GM19099 (cell line): ENCODE measurements around the gene NAA40.

ENCODE experiments used
- POLR2A ChIP-seq: IDR thresholded peaks from 3 replicates; pipeline ENCODE4 v1.6.1; 2011; ENCODE audit warnings: low read depth; ENCODE audit not compliant: insufficient read length; ENCODE audit errors: extremely low read depth

NAA40 gene

DNA sequence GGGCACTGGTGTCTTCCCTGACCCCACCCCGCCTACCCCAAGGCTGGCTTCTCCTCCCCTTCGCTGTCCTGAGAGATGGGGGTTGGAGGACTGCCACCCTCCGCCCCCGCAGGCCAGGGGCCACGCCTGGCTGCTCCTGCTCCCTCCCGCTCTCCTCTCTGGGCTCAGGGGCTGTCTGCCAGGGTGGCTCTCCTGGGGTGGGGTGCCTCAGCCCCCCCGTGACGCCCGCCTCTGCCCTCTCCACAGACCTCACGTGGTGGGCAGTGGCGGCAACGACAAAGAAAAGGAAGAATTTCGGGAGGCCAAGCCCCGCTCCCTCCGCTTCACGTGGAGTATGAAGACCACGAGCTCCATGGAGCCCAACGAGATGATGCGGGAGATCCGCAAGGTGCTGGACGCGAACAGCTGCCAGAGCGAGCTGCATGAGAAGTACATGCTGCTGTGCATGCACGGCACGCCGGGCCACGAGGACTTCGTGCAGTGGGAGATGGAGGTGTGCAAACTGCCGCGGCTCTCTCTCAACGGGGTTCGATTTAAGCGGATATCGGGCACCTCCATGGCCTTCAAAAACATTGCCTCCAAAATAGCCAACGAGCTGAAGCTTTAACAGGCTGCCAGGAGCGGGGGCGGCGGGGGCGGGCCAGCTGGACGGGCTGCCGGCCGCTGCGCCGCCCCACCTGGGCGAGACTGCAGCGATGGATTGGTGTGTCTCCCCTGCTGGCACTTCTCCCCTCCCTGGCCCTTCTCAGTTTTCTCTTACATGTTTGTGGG, 30.0 kb upstream of the NAA40 start:
- TF ChIP-seq POLR2A: no peak

DNA sequence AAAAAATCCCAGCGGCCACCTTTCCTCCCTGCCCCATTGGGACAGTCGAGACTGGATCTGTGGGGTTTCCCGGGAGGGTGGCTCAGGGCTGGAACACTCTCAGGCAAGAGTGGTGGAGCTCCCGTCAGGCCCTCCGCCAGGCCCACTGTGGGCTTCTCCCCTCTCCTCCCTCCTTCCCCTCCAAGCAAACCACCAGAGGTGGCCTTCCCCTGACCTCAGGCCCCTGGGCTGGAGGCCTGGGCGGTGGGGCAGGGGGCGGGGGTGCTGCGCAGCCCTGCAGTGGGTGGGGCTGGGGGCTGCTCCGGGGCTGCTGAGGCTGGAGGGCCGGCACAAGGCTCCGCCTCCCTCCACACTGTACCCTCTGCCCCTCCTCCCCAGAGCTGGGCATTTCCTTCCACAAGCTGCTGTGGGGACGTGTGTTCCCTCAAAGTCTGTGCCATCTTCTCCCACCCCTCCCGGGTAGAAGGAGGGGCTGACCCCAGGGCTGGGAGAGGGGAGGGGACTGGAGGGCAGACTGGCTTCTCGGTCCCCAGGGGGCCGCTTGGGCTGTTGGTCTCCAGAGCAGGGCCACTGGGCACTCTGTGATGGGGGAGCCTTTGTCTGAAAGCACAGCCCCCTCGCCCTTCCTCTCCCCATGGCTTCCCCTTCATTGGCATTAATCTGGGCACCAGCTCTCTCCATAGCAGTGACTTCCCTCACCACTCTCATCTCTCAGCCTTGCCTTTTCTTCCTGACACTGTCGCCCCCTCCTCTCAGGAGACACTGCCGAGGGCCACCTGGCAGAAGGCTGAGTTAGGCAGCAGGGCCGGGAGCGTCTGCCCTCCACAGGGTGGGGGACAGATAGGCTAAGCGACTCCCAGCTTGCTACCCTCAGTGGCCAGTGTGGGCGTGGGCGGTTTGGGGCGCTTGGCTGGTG, 29.0 kb upstream of the NAA40 start:
- no peak for TF ChIP-seq POLR2A

DNA sequence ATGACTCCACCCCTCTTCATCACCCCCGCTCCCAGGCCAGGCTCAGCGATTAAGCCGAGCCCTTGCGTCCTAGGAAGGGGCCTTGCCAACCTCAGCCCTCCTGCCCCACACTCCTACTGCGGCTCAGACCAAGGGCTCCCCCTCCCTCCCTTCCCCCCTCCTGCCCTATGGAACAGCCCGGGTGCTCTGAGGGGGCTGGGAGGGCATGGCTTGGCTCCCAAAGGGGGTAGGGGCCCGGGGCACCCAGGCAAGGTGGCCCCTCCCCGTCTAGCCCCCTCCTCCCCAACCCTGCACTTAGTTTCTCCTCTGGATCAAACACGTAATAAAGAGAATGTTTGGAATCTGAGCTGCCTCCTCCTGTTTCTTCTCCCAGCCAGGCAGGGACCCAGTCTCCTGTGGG, 28.1 kb upstream of the NAA40 start:
- TF ChIP-seq POLR2A: no peak

DNA sequence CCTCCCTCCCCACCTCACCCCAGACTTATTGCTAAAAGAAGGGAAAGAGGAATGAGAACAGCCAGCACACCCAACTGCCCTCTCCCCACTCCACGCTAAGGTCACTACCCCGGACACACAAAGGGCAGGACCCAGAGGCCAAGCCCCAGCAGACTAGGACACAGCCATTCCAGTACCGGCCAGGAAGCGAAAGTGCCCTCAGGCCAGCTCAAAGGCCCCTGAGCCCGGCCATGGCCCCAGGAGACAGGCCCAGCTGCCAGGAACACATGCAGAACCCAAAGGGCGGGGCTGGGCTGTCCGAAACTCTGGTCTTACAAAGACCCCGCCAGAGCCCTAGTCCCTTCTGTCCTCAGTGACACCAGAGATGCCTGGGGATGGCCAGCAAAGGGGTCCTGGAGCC, 27.4 kb upstream of the NAA40 start:
- no peak for TF ChIP-seq POLR2A

DNA sequence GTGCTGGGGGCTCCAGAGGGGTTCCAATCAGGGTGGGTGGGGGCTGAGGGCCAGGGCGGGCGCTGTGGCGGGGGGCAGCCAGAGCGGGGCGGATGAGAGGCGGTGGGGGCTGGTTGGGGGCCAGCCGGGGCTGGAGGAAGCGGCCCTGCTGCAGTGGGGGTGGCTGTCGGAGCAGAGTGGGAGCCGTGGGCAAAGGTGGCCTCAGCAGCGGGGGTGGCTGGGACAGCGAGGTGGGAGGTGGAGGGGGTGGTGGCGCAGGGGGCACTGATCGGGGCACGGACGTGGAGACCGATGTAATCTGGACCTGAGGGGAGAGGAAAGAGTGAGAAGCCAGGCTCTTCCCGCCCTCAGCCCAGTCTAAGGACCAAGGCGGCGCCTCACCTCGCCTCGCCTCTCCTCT, 26.9 kb upstream of the NAA40 start:
- TF ChIP-seq POLR2A: no peak

DNA sequence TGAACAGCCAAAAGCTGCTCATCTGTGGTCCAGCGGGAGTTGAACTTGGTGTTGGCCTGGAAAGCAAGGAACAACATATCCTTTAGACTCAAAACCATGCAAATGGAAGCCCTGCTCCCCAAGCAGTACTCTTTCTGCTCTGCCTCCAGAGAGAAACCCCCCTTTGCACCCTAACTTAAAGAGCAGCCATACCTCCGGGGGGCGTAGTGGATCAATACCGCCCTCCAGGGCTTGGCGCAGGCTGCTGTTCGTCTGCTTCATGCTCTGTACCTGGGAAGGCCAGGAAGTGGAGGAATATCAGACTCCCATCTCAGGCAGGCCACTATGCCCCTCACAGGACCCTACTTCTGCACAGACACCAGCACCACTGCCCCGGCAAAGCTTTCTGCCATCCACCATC, 26.1 kb upstream of the NAA40 start:
- TF ChIP-seq POLR2A: no peak

DNA sequence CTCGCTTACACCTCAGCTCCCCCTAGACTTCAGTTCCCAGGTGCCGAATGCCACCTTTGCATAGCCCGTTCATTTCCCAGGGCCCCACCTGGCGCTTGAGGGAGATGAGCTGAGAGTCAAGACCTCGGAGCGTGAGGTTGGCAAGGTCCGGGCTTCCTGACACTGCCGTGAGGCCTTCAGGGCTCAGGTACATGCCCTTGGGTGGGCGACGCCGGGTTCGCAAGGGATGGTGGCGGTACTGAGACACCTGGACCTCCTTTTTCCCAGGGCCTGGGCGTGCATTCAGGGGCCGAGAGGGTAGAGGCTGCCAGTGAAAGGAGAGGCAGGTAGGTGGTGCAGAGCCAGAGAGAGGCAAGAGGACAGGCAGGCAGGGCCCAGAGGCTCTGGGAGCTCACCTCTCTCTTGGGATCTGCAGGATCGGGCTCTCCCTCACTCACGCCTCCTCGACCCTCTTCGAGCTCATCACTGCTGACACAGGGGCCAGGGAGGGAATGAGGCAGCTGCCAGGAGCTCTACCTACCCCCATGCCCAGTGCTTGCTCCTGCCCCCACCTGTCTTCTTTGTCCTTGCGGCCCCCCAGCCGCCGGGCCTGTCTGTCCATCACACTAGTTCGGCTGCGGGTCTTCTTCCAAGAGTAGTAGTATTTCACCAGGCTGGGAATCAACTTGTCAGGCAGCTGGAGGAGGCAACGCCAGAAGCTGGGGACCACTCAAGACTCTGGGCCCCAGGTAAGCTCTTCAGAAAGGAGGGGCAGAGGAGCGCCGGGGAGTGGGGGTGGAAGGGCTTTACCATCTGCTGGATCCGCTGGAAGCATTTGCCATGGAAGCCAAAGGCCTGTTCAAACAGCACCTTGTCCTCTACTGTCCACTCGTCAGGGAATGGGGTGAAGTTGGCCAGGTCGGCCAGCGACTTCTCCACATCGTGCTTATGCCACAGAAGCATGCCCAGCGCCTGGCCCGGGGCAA, 24.7 kb upstream of the NAA40 start:
- no peak for TF ChIP-seq POLR2A

DNA sequence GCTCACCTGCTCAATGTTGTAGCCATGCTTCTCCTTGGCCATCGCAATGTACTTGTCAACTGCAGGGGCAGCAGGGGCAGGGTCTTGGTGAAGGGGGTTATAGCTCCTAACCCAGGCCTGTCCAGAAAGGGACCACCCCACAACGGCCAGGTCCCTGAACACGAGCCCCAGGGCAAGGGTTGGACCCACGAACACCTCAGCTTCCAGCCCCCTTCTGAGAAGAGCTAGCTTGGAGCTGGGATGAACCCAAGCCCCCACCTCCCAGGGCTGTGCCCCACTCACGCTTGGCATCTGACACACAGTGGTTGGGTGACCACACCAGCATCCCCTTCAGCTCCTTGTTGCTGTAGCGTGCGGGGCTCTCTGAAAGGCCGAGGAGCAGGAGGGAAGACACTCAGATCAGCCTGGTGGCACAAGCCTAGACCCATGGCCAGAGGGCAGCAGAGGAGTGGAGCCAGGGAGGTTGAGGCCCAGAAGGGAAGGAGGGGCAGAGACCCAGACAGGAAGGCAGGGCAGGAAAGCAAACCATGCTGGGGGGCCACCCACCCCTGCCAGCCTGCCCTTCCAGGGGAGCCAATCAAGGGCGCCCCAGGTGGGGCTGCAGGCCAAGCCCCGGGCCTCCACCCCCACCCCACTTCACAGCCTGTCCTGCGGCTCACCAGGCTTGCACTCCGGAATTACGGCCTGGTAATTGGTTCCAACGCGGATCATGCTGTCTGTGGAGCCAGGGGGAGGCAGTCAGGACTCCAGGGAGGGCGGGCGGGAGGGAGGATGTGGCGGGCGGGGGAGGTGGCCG, 23.7 kb upstream of the NAA40 start:
- no peak for TF ChIP-seq POLR2A

DNA sequence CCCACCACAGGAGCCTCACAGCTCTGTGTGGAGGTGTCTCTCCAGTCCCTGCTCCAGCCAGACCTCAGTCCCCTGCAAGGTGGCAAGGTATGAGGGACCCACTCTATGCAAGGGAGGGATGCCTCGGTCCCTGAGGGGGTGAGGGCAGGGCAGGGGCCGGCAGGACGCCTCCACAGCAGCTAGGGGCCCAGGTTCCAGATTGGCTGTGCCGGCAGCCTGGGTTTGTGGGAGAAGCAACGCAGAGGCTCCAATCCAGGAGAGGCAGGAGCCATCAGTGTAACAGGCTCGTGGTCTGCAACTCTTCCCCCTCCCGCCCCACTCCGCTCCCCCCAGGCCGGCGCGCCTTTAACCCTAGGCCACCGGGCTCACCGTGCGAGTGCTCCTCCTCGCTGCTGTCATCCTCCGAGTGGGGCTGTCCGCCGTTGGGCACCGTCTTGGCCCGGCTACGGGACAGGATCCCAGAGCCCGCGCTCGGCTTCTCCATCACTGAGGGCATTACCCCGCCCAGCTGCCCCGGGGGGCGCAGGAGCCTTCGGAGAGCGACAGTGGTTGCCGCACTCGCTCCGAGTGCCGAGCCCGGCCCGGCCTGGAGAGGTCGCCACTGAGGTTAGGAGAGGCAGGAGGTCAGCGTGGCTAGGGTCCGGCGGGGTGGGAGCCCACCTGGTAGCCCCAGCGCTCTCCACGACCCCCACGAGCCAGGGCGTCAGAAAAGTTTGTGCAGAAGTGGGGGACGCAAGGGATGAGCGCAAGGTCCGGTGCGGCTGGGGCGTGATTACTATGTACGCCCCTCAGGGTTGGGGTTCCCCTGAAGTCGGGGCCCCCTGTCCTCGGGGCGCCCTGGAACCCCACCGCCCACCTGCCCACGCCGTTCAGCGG, 22.6 kb upstream of the NAA40 start:
- no peak for TF ChIP-seq POLR2A

DNA sequence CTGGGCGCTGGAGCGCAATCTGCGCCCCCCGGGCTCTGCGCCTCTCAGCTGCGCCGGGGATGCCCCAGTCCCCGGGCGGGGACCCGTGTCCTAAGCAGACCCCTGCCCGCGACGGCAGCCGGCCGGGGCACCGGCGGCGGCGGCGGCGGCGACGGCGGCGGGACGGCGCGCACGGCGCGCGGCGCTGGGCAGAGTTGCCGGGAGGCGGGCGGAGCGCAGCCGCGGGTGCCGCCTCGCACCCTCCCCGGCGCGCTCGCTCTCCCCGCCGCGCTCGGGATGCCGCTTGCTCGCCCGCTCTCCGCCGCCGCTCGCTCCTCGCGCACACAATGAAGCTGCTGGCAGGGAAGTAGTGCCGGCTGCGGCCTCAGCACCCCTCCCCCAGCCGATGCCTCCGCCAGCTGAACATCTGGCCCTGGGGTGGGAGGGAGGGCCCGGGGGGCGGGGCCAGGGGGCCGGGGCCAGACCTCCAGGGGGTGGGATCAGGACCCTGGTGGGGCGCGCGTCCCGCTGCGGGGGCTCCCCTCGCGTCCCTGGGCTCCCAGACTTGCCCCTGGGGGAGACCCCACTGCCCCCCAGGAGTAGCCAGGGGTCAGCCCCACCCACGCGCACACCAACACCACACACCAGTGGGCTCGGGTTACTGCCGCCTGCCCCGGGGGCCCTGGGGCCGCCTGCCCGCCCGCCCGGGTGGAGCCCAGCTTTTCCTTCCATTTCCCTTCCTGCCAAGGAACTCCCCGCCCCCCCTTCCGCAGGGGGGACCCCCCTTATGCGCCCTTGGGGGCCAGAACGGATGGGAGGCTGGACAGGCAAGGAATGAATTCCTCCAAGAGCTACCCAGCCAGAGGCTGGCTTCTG, 21.7 kb upstream of the NAA40 start, which contains the start of gene RCOR2:
Gene RCOR2 (minus strand): TSS at position 328 of the 855 bp plus-strand sequence. CDS start 708 bp downstream, outside the sequence.
- TF ChIP-seq POLR2A: peak; percentile 41

DNA sequence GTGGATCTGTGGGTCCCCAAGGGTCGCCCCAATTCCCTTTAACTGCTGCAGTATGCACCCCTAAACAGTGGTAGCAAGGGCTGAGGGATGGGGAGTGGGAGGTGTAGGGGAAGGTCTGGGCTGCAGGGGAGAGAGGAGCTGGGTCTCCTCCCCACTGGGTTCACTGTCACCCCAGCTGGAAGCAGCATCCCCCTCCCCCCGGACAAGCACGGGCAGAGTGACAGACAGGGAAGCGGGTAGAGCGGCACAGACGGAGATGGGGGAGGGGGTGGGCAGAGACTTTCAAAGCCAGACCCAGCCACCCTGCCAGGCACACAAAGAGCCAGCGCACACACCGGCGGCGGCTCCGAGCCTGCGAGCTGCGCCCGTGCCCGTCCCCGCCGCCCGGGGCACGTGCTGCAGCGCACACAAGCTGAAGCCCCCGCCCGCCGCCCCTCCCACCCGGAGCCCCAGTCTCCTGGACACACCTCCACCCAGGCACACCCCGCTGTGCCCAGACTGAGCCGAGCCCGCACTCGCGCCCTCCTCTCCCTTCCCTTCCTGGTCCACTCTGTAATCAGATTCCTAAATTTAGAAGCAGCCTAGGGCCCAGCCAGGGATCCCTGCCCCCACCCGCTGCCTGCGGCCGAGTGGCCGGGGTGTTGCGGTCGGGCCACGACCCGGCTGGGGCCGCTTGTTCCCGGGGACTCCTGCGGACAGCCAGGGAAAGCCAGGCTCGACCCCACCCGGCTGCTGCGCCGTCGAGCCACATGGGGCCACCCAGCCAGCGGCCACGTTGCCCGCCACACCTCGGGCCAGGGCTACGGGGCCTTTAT, 20.9 kb upstream of the NAA40 start:
- no peak for TF ChIP-seq POLR2A
